GM12874 (cell line): ENCODE data around the gene PLA2G6.

Source experiments
- TF ChIP-seq, protein P1 (sequence below): IDR thresholded peaks from 2 replicates; pipeline ENCODE4 v1.5.1; 2011; ENCODE audit warnings: low read depth, mild to moderate bottlenecking, control low read depth, low read length, moderate library complexity; ENCODE audit not compliant: insufficient read depth

The PLA2G6 gene

DNA sequence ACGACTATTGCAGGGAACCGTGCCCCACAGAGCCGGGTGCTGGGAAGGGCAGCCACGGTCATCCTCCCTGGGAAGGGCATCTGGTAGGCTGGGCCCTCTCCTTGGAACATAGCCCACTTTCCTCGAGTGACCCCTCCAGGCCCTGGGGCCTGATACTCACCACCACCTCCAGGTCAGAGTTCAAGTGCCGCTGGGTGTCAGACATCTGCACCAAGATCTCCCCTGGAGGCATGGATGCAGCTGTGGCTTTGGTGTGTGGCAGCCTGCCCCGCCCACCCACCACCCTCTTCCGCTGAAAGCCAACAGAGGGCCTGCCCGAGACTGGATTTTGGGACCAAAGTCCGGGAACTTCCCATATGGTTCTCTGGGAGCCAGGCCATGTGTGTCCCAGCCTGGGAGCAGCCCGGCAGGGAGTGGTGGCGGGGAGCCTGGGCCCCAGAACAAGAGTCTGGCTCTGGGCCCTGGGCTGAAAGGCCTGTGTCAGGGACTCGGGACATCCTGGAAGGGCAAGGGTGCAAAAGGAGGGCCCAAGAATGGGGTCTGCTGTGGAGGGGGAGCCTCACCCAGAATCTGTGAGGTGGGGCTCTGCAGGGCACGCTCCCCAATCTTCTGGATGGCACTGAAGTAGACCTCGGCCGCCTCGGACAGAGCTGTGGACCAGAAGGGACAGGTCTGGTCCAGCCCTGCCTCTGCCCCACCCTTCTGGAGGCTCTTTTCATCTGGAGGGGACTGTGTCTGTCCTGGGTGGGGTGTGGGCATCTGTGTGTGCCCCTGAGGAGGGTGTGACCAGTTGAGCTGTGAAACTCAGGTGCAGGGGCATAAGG, 73.7 kb downstream of the PLA2G6 start:
- TF ChIP-seq, protein P1, sequence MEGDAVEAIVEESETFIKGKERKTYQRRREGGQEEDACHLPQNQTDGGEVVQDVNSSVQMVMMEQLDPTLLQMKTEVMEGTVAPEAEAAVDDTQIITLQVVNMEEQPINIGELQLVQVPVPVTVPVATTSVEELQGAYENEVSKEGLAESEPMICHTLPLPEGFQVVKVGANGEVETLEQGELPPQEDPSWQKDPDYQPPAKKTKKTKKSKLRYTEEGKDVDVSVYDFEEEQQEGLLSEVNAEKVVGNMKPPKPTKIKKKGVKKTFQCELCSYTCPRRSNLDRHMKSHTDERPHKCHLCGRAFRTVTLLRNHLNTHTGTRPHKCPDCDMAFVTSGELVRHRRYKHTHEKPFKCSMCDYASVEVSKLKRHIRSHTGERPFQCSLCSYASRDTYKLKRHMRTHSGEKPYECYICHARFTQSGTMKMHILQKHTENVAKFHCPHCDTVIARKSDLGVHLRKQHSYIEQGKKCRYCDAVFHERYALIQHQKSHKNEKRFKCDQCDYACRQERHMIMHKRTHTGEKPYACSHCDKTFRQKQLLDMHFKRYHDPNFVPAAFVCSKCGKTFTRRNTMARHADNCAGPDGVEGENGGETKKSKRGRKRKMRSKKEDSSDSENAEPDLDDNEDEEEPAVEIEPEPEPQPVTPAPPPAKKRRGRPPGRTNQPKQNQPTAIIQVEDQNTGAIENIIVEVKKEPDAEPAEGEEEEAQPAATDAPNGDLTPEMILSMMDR: no peak

DNA sequence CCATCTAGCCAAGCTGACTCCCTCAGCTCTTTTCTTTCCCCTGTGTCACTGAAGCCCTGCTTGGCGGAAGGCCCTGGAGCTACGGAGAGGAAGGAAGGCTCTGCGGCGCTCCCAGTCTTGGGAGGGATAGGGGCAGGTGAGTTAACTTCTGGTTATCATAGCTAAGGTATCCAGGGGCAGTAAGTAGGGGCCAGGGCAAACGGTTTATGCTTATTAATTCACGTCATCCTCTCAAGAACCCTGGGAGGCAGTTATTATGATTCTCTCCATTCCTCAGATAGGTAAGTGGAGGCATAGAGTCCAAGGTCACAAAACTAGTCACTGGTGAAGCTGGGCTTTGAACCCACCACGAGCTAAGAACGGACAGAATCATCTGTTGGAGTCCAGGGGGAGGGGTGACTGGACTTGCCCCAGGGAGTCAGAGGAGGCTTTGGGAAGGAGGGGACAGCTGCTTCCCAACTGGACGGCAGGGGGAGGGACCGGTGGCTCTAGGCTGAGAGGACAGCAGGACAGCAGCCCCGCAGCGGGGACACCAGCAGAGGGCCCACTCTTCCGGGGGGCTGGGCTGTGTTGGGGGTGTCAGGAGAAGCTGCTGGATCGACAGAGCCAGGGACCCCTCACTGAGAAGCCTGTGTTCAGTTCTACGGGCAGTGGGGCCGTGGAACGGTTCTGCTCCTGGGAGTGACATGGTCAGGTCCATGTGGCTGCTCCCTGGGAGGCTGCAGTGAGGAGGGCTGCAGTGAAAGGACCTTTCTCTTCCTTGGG, 74.6 kb downstream of the PLA2G6 start:
- TF ChIP-seq, protein P1: no peak

DNA sequence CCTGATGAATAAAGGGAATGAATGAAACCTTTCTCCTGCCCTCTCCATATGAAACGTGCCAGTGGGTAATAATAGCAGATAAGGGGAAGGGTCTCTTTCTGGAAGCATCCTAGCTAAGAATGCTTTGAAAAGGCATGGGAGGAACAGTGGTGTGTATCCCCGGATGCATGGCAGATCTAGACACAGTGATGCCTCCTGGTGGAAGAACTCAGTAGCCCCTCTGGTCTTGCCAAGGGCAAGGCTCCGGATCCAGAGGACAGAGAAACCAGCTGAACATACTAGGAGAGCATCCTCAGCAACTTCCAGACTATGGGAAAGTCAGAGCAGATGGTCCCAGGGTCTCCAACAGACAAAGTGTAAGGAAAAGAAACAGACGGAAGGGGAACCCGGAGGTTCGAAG, 77.5 kb downstream of the PLA2G6 start:
- TF ChIP-seq, protein P1: peak; percentile 19; the same call in 1 of the 2 replicates

DNA sequence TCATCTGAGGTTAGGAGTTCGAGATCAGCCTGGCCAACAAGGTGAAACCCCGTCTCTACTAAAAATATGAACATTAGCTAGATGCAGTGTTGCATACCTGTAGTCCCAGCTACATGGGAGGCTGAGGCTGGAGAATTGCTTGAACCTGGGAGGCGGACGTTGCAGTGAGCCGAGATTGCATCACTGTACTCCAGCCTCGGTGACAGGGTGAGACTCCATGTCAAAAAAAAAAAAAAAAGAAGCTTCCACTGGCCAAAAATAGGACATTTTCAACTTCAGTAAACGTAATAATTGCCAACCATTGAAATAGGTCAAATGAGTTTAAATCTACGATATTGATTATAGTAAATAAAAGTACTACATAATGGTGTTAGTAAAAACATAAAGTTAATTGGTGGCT, 78.0 kb downstream of the PLA2G6 start:
- TF ChIP-seq, protein P1: no peak

DNA sequence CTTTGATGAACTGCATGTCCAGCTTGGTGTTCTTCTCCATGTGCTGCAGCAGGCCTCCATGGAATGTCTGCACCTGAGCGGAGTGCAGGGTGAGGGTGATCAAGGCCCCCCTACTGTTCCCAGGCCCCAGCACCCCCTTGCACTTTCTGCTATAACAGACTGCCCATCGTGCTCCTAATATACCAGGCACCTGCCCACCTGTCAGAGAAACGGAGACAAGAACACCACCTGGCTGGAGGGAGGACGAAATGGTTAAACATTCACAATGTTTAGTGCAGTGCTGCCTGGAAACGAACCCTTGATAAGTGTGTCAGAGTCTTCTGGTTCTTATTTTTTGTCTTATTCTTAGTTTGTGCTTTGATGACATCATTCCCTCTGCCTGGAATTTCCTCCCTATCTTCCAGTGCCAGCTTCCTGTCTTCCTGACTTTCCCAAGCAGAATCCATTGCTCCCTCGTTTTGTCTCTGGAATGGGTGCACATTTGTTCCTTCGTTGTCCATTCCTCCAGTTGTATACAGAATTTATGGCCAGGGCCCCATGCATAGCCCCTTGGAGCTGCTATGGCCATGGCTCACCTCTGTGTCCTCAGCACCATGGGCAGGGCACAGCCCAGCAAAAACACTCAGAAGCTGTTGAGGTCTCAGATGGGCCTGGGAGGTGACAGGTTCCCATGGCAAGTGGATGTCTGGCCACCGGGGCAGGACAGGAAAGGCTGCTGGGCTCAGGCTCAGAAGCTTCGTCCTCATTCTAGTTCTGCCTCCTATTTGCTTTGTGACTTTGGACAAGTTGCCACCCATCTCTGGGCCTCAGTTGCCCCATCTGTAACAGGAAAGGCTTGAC, 83.0 kb downstream of the PLA2G6 start:
- TF ChIP-seq, protein P1: no peak

DNA sequence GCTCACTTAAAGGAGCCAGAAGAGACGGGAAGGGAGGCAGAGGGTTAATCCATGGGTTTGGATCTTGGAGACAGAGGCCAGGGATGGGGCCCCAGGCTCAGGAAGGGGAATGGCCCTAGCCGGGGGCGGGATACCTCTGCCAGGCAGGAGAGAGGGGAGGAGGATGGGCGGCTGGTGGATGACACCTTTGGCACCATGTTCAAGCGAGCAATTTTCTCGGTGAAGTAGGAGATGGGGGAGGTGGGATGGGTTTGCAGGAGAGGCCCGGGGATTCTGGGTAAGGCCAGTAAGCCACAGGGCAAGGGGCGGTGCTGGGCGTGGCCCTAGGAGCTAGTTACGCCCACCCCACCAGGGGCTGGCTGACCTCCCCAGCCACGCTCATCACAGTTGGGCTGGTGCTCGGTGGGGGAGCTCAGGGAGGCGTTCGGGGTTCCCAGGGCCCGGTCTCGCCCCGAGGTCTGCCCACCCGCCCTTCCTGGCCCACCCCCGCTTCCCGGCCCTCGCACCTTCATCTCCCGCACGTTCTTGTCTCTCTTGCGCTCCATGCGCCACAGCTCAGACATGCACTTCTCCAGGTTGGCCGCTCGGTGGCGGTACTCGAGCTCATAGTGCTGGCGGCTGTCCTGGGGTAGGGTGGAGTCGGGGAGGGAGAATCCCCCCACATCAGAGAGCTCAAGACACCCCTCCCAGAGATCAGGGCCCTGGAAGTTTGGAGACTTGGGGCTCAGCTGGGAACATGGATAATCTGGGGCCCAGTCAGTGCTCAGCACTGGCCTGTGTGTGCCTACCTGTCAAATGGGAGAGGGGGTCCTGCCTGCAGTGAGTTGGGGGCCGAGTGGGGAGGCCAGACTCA, 83.8 kb downstream of the PLA2G6 start:
- TF ChIP-seq, protein P1: no peak
